Neural cell (in vitro differentiated cells): ENCODE results near the gene GTF2E1. TPM values are rescaled to one million over a fixed set of nuclear protein-coding genes. Genes with fewer than 3 reads are reported as not detected.
A peak's percentile ranks its signal among the peaks of the same experiment; 100 is the strongest.
"Not testable (repeated sequence)": the region's sequence is repeated elsewhere in the genome, so short reads cannot be mapped to it uniquely, and the experiment has no call there.

Experiments used
- H2AFZ ChIP-seq: fragments of 200-600, 300-800 bp; sonication (generic), shearing (Covaris generic); 2 replicates; pipeline ENCODE4 v1.6.0; 2014; ENCODE audit warnings: low read depth, mild to moderate bottlenecking, antibody characterized with exemption, low read length, moderate library complexity
- H3F3A ChIP-seq: fragments of 200-600 bp; shearing (Covaris generic); 2 replicates; pipeline ENCODE4 v1.6.1; 2016; ENCODE audit warnings: mild to moderate bottlenecking, moderate library complexity, mixed read lengths, antibody characterized with exemption, low read length; ENCODE audit not compliant: insufficient read depth, poor library complexity, severe bottlenecking
- H3K27ac ChIP-seq: fragments of 200-600, 300-800 bp; sonication (generic), shearing (Covaris generic); 2 replicates; pipeline ENCODE4 v1.5.1; 2014; ENCODE audit warnings: mild to moderate bottlenecking, low read length, moderate library complexity
- H3K27me3 ChIP-seq: fragments of 300-800, 200-600 bp; sonication (generic), shearing (Covaris generic); 2 replicates; pipeline ENCODE4 v1.6.0; 2014; ENCODE audit warnings: mild to moderate bottlenecking, low read depth, low read length, moderate library complexity; ENCODE audit not compliant: insufficient read depth
- H3K36me3 ChIP-seq: fragments of 300-800, 200-600 bp; sonication (generic), shearing (Covaris generic); 2 replicates; pipeline ENCODE4 v1.5.1; 2014; ENCODE audit warnings: mild to moderate bottlenecking, antibody characterized with exemption, low read length, moderate library complexity; ENCODE audit not compliant: insufficient read depth
- H3K4me2 ChIP-seq: fragments of 300-800, 200-600 bp; sonication (generic), shearing (Covaris generic); 2 replicates; pipeline ENCODE4 v1.6.0; 2014; ENCODE audit warnings: mild to moderate bottlenecking, low read length
- H3K4me3 ChIP-seq: fragments of 300-800, 200-600 bp; sonication (generic), shearing (Covaris generic); 2 replicates; pipeline ENCODE4 v1.5.1; 2014; ENCODE audit warnings: mild to moderate bottlenecking, low read length, moderate library complexity
- H3K79me2 ChIP-seq: fragments of 200-600 bp; shearing (Covaris generic); replicated peaks from 2 replicates; pipeline ENCODE4 v1.6.0; 2014; ENCODE audit warnings: mild to moderate bottlenecking, low read length, moderate library complexity; ENCODE audit not compliant: insufficient read depth
- H3K9ac ChIP-seq: fragments of 300-800, 200-600 bp; sonication (generic), shearing (Covaris generic); 2 replicates; pipeline ENCODE4 v1.6.1; 2016; ENCODE audit warnings: mild to moderate bottlenecking, low read length, mixed read lengths
- H3K9me2 ChIP-seq: fragments of 200-600 bp; shearing (Covaris generic); 2 replicates; pipeline ENCODE4 v1.6.1; 2016; ENCODE audit warnings: mild to moderate bottlenecking, low read length, mixed read lengths; ENCODE audit not compliant: insufficient read depth
- H3K9me3 ChIP-seq: fragments of 200-600, 300-800 bp; sonication (generic), shearing (Covaris generic); 2 replicates; pipeline ENCODE4 v1.6.1; 2016; ENCODE audit warnings: mild to moderate bottlenecking, mixed run types, low read length, moderate library complexity, mixed read lengths
- H4K20me1 ChIP-seq: fragments of 200-600 bp; shearing (Covaris generic); 2 replicates; pipeline ENCODE4 v1.6.1; 2016; ENCODE audit warnings: mild to moderate bottlenecking, mixed run types; ENCODE audit not compliant: insufficient read depth
- EP300 ChIP-seq: fragments of 450-650 bp; conservative IDR thresholded peaks from 2 replicates; pipeline ENCODE4 v1.6.1; 2014; ENCODE audit warnings: antibody characterized with exemption, mild to moderate bottlenecking, moderate library complexity; ENCODE audit not compliant: poor library complexity, severe bottlenecking
- EZH2 ChIP-seq: fragments of 200-600, 300-800 bp; shearing (Covaris generic), sonication (generic); IDR thresholded peaks from 2 replicates; pipeline ENCODE4 v1.6.1; 2014; ENCODE audit warnings: antibody characterized with exemption, low read length, borderline replicate concordance, mild to moderate bottlenecking; ENCODE audit not compliant: insufficient read depth, poor library complexity, severe bottlenecking
- MXI1 ChIP-seq: fragments of 450-650 bp; conservative IDR thresholded peaks from 2 replicates; pipeline ENCODE4 v1.6.1; 2014; ENCODE audit warnings: antibody characterized with exemption, mild to moderate bottlenecking; ENCODE audit not compliant: poor library complexity, severe bottlenecking
- POLR2AphosphoS5 ChIP-seq: IDR thresholded peaks from 2 replicates; pipeline ENCODE4 v1.6.1; 2012
- RAD21 ChIP-seq: fragments of 450-650 bp; conservative IDR thresholded peaks from 2 replicates; pipeline ENCODE4 v1.6.1; 2014; ENCODE audit warnings: antibody characterized with exemption, mild to moderate bottlenecking, moderate library complexity
- REST ChIP-seq: IDR thresholded peaks from 2 replicates; pipeline ENCODE4 v1.6.1; 2012; ENCODE audit warnings: borderline replicate concordance
- SMC3 ChIP-seq: fragments of 450-650 bp; conservative IDR thresholded peaks from 2 replicates; pipeline ENCODE4 v1.6.1; 2014; ENCODE audit warnings: antibody characterized with exemption, mild to moderate bottlenecking, moderate library complexity; ENCODE audit not compliant: poor library complexity
- TAF1 ChIP-seq: IDR thresholded peaks from 2 replicates; pipeline ENCODE4 v1.6.1; 2012; ENCODE audit warnings: low read depth
- polyA plus RNA-seq: library from polyadenylated mRNA; depleted of rRNA; stranded (reverse); fragments of >200 nt; gene quantifications from 2 replicates; pipeline ENCODE4 v1.2.3, GENCODE V29; 2014
- TF ChIP-seq, protein P1 (sequence below): fragments of 450-650 bp; IDR thresholded peaks from 2 replicates; pipeline ENCODE4 v1.5.1; 2014; ENCODE audit warnings: antibody characterized with exemption, mild to moderate bottlenecking, moderate library complexity; ENCODE audit not compliant: poor library complexity, severe bottlenecking

Gene GTF2E1
- polyA plus RNA-seq, 1 donor from 2014 or later = 25.1 TPM

DNA sequence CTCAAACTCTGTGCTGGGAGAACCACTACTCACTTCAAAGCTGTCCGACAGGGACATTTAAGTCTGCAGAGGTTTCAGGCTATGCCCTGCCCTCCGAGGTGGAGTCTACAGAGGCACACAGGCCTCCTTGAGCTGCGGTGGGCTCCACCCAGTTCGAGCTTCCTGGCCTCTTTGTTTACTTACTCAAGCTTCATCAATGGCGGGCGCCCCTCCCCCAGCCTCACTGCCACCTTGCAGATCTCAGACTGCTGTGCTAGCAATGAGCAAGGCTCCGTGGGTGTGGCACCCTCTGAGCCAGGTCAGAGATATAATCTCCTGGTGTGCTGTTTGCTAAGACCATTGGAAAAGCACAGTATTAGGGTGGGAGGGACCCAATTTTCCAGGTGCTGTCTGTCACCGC, 4.5 kb upstream of the GTF2E1 start:
- H3K9me2 ChIP-seq, H4K20me1 ChIP-seq, H3K79me2 ChIP-seq, H3K36me3 ChIP-seq, H3K27me3 ChIP-seq, H3K4me2 ChIP-seq, H3K9ac ChIP-seq, H3K9me3 ChIP-seq, H3K4me3 ChIP-seq, H2AFZ ChIP-seq, H3K27ac ChIP-seq, H3F3A ChIP-seq: not testable (repeated sequence)

GRCh38 chr3:120741320-120741719, 1.2 kb upstream of the GTF2E1 start:
- TF ChIP-seq TAF1 (no peak), RAD21 (no peak), EP300 (no peak), SMC3 (no peak), REST (no peak), EZH2 (no peak), POLR2AphosphoS5 (no peak)
- TF ChIP-seq, protein P1, sequence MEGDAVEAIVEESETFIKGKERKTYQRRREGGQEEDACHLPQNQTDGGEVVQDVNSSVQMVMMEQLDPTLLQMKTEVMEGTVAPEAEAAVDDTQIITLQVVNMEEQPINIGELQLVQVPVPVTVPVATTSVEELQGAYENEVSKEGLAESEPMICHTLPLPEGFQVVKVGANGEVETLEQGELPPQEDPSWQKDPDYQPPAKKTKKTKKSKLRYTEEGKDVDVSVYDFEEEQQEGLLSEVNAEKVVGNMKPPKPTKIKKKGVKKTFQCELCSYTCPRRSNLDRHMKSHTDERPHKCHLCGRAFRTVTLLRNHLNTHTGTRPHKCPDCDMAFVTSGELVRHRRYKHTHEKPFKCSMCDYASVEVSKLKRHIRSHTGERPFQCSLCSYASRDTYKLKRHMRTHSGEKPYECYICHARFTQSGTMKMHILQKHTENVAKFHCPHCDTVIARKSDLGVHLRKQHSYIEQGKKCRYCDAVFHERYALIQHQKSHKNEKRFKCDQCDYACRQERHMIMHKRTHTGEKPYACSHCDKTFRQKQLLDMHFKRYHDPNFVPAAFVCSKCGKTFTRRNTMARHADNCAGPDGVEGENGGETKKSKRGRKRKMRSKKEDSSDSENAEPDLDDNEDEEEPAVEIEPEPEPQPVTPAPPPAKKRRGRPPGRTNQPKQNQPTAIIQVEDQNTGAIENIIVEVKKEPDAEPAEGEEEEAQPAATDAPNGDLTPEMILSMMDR = no peak
- Histone ChIP-seq H3K9ac (no peak overlapping the region), H3K27ac (no peak overlapping the region), H3K4me3 (peak overlapping the region; percentile 90), H3K27me3 (no peaks in the 10 kb centered on the region), H3K9me3 (peaks cover 6% of the 10 kb centered on the region), H2AFZ (peak overlapping the region; percentile 67), H3F3A (no peaks in the 10 kb centered on the region), H3K79me2 (peaks cover 24% of the 10 kb centered on the region), H3K36me3 (no peaks in the 10 kb centered on the region), H3K4me2 (no peak overlapping the region), H3K9me2 (no peaks in the 10 kb centered on the region), H4K20me1 (no peaks in the 10 kb centered on the region)

GRCh38 chr3:120741837-120742197, 727 bp upstream of the GTF2E1 start:
- no peaks in the 10 kb centered on the region for H3K9me2 ChIP-seq
- H3F3A ChIP-seq = no peaks in the 10 kb centered on the region
- peak overlapping the region; percentile 90 for H3K4me3 ChIP-seq
- H3K4me2 ChIP-seq = peak overlapping the region; percentile 7
- peak overlapping the region; percentile 67 for H2AFZ ChIP-seq
- no peaks in the 10 kb centered on the region for H4K20me1 ChIP-seq
- peaks cover 6% of the 10 kb centered on the region for H3K9me3 ChIP-seq
- H3K9ac ChIP-seq = peak overlapping the region; percentile 81
- no peaks in the 10 kb centered on the region for H3K36me3 ChIP-seq
- peak overlapping the region; percentile 91 for H3K27ac ChIP-seq
- H3K79me2 ChIP-seq = peaks cover 24% of the 10 kb centered on the region
- TF ChIP-seq EZH2 (no peak), SMC3 (peak; percentile 41), TAF1 (no peak), POLR2AphosphoS5 (no peak), RAD21 (peak; percentile 39), MXI1 (peak; percentile 73), REST (no peak)
- TF ChIP-seq, protein P1 = no peak
- H3K27me3 ChIP-seq = no peaks in the 10 kb centered on the region
